Astrocyte of the spinal cord (primary cell): Measurements from ENCODE around the gene COQ7.
A peak's percentile ranks its signal among the peaks of the same experiment; 100 is the strongest.

ENCODE experiments used
- DNase-seq: peaks from one replicate; pipeline ENCODE4 v3.0.0; 2011; ENCODE audit warnings: low read depth, low spot score
- H3K4me3 ChIP-seq: 2 replicates; pipeline ENCODE4 v1.5.1; 2011; ENCODE audit warnings: low read depth, mild to moderate bottlenecking, low read length, moderate library complexity
- in situ Hi-C: cut with HindIII; loops from 2 replicates; pipeline ENCODE4 v1.10.0; 2017; ENCODE audit warnings: low sequenced_read_pairs
- TF ChIP-seq, protein P1 (sequence below): IDR thresholded peaks from 2 replicates; pipeline ENCODE4 v1.5.1; 2012; ENCODE audit warnings: low read depth, mild to moderate bottlenecking, low read length, inconsistent platforms

COQ7 gene

DNA sequence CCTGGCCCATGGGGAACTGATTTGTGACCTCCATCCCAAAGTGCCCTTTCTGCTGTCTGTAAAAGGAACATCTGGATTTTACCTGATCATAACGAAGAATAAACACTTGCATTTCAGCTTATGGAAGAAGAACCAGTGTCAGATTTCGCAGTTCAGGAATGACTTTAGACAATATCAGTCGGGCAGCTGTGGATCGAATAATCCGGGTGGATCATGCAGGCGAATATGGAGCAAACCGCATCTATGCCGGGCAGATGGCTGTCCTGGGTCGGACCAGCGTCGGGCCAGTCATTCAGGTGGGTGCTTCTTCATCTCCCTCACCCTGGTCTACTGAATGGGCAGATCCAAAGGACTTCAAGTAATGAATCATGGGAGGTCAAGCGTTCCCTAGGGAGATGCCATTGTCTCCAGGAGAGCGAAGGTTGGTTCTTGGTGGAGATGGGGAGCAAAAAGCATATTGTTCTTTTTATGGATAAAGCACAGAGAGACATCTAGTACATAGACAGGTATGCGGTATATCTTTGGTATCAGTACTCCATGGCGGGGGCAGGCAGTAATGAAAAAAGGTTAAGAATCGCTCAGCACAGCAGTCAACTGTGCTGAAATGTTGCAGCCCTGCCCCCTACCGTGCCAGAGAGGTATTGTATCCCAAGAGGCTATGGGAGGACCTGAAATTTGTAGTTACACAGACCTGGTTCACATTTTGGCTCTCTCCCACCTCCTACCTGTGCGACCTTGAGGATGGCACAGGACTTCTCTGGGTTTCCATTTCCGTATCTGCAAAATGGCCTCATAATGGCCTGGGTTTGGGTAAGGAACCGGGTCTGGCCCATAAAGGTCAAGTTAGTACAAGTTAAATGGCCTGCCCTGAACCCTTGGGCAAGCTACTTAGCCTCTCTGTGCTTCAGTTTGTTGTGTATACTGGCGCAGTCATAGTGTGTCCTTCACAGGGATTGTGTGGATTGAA lies 4.7 kb downstream of the COQ7 start:
- DNase-seq, result peak; percentile 58
- in situ Hi-C loops, result no loop called here
- H3K4me3 ChIP-seq, result no peak overlapping the region
- TF ChIP-seq, protein P1, sequence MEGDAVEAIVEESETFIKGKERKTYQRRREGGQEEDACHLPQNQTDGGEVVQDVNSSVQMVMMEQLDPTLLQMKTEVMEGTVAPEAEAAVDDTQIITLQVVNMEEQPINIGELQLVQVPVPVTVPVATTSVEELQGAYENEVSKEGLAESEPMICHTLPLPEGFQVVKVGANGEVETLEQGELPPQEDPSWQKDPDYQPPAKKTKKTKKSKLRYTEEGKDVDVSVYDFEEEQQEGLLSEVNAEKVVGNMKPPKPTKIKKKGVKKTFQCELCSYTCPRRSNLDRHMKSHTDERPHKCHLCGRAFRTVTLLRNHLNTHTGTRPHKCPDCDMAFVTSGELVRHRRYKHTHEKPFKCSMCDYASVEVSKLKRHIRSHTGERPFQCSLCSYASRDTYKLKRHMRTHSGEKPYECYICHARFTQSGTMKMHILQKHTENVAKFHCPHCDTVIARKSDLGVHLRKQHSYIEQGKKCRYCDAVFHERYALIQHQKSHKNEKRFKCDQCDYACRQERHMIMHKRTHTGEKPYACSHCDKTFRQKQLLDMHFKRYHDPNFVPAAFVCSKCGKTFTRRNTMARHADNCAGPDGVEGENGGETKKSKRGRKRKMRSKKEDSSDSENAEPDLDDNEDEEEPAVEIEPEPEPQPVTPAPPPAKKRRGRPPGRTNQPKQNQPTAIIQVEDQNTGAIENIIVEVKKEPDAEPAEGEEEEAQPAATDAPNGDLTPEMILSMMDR, result peak; percentile 81

DNA sequence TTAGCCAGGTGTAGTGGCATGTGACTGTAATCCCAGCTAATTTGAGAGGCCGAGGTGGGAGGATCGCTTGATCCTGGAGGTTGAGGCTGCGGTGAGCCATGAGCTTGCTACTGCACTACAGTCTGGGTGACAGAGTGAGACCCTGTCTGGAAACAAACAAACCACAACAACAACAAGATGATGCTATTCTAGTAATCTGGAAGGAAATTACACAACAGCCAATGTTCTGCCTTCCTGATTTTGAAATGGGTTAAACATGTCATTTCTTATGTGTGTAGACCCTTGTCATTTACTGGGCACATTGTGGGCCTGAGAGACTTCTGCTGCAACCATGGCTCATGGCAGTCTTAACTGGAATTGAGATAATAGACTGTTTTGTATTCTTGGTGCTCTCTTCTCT lies 5.9 kb downstream of the COQ7 start:
- TF ChIP-seq, protein P1, result no peak
- no peak for DNase-seq
- no peak overlapping the region for H3K4me3 ChIP-seq
- in situ Hi-C loops, result no loop called here

DNA sequence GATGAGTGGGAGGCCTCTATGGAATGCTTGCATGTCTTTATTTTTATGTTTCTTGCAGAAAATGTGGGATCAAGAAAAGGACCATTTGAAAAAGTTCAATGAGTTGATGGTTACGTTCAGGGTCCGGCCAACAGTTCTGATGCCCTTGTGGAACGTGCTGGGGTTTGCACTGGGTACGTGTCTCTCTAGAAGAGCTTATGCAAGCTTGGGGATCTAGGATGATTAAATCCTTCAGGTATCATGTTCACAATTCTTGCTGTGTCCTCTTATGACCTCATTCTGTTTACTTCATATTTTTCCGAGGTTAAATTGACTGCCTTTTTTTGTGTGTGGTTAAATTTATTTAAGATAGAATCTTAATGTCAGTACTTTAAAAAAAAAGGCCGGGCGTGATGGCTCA lies 6.4 kb downstream of the COQ7 start:
- in situ Hi-C loops, result no loop called here
- H3K4me3 ChIP-seq, result no peak overlapping the region
- DNase-seq, result no peak
- TF ChIP-seq, protein P1, result no peak

DNA sequence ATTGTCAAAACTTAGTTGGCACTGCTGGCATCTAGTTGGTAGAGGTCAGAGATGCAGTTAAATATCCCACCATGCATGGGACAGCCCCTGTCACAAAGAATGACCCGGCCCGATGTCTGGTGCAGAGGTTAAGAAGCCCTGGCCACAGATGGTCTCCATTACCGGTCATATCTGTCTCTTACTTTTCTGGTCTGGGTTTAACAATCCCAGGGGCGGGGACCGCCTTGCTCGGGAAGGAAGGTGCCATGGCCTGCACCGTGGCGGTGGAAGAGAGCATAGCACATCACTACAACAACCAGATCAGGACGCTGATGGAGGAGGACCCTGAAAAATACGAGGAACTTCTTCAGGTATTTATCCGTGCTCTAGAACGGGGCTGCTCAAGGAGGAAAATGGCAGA lies 8.1 kb downstream of the COQ7 start:
- TF ChIP-seq, protein P1, result no peak
- no peak overlapping the region for H3K4me3 ChIP-seq
- DNase-seq, result no peak
- in situ Hi-C loops, result no loop called here

DNA sequence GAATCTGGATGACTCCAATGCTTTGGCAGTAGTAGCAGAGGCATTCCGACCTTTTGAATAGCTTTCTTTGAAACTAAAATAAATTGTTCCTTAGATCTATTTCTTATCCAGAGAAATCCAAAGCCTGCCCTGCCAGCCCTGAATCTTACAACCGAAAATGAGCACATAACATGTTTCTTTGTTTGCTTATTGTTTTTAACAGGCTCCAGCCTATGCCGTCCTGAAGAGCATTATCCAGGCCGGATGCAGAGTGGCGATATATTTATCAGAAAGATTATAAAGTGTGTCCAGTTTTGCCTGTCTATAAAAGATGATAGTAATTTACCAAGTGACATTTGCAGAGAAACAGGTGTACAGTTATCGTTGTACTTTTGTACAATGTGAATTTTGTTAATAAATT lies 10.5 kb downstream of the COQ7 start:
- TF ChIP-seq, protein P1, result no peak
- no peak for DNase-seq
- in situ Hi-C loops, result no loop called here
- H3K4me3 ChIP-seq, result no peak overlapping the region

DNA sequence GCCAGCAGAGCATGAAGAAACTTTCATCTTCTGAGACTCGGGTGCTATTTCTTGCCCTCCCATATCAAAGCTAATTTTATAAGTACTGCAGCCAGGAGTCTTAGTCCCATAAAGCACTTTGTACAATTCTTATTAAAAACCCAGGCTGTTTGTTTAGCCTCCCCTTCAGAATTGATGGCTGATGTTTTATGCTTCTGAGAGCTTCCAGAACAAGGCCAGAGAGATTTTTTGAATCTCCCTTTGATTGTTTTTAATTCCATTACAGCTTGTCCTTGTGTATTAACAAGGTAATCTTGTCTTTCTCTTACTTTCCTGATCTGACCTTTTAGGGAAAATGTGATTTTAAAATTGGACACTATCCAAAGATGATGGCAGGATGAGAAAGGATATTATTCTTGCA lies 16.3 kb downstream of the COQ7 start:
- DNase-seq, result no peak
- in situ Hi-C loops, result no loop called here
- TF ChIP-seq, protein P1, result no peak
- H3K4me3 ChIP-seq, result no peak overlapping the region
